MM.1S (cell line): ENCODE measurements around the gene GPSM1.

Experiments
- DNase-seq: peaks from one replicate; pipeline ENCODE4 v3.0.0-alpha.2; 2015
- H2AFZ ChIP-seq: fragments of 300-600 bp; sonication (generic); 2 replicates; pipeline ENCODE4 v1.6.0; 2016; ENCODE audit warnings: antibody characterized with exemption, low read length
- H3F3A ChIP-seq: fragments of 300-600 bp; sonication (generic); 2 replicates; pipeline ENCODE4 v1.6.1; 2016; ENCODE audit warnings: mild to moderate bottlenecking, antibody characterized with exemption, low read length, moderate library complexity, mixed read lengths; ENCODE audit not compliant: insufficient read depth
- H3K27ac ChIP-seq: fragments of 300-600 bp; sonication (generic); 2 replicates; pipeline ENCODE4 v1.5.1; 2016; ENCODE audit warnings: mild to moderate bottlenecking, low read length
- H3K27me3 ChIP-seq: fragments of 300-600 bp; sonication (generic); replicated peaks from 2 replicates; pipeline ENCODE4 v1.6.0; 2016; ENCODE audit warnings: low read length; ENCODE audit not compliant: insufficient read depth
- H3K36me3 ChIP-seq: fragments of 300-600 bp; sonication (generic); replicated peaks from 2 replicates; pipeline ENCODE4 v1.6.1; 2016; ENCODE audit warnings: mild to moderate bottlenecking, low read length, mixed read lengths; ENCODE audit not compliant: insufficient read depth
- H3K4me1 ChIP-seq: fragments of 300-600 bp; sonication (generic); 2 replicates; pipeline ENCODE4 v1.6.1; 2016; ENCODE audit warnings: low read length, mixed read lengths
- H3K4me2 ChIP-seq: fragments of 300-600 bp; sonication (generic); 2 replicates; pipeline ENCODE4 v1.6.0; 2016; ENCODE audit warnings: low read depth, low read length
- H3K4me3 ChIP-seq: fragments of 300-600 bp; sonication (generic); 2 replicates; pipeline ENCODE4 v1.5.1; 2016; ENCODE audit warnings: low read length, mixed read lengths
- H3K79me2 ChIP-seq: fragments of 300-600 bp; sonication (generic); 2 replicates; pipeline ENCODE4 v1.6.1; 2016; ENCODE audit warnings: mixed run types, low read length, mixed read lengths
- H3K9ac ChIP-seq: fragments of 300-600 bp; sonication (generic); 2 replicates; pipeline ENCODE4 v1.6.1; 2016; ENCODE audit warnings: low read length, mixed read lengths
- H3K9me2 ChIP-seq: fragments of 300-600 bp; sonication (generic); replicated peaks from 2 replicates; pipeline ENCODE4 v1.6.1; 2016; ENCODE audit warnings: mild to moderate bottlenecking, low read length, mixed read lengths; ENCODE audit not compliant: insufficient read depth
- H3K9me3 ChIP-seq: fragments of 300-600 bp; sonication (generic); replicated peaks from 2 replicates; pipeline ENCODE4 v1.6.1; 2016; ENCODE audit warnings: mild to moderate bottlenecking, low read length, mixed read lengths; ENCODE audit not compliant: insufficient read depth
- H4K20me1 ChIP-seq: fragments of 300-600 bp; sonication (generic); 2 replicates; pipeline ENCODE4 v1.6.1; 2016; ENCODE audit warnings: mild to moderate bottlenecking, low read length, moderate library complexity, mixed read lengths; ENCODE audit not compliant: insufficient read depth
- EZH2 ChIP-seq: fragments of 300-600 bp; sonication (generic); optimal IDR thresholded peaks from 2 replicates; pipeline ENCODE3; 2017; ENCODE audit warnings: low read depth, mild to moderate bottlenecking, antibody characterized with exemption, low read length, mixed read lengths
- EZH2phosphoT487 ChIP-seq: fragments of 300-600 bp; sonication (generic); IDR thresholded peaks from 2 replicates; pipeline ENCODE4 v1.6.1; 2018; ENCODE audit warnings: antibody characterized with exemption, low read length
- TF ChIP-seq, protein P1 (sequence below): fragments of 300-600 bp; sonication (generic); IDR thresholded peaks from 2 replicates; pipeline ENCODE4 v1.5.1; 2016; ENCODE audit warnings: antibody characterized with exemption, low read length, mixed read lengths

The GPSM1 gene

DNA sequence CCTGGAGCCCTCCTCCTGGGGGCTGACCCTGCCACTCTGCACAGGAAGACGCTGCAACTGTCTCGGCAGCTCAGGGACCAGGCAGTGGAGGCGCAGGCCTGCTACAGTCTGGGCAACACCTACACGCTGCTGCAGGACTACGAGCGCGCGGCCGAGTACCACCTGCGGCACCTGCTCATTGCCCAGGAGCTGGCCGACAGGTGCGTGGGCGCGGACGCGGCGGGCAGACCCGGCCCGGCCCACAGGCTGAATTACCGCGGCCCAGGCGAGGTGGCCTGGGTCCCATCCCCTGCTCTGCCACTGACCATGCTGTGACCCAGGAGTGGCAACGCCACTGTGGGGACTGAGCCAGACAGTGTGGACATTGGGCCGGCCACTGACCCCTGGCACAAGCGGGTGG, 11.2 kb downstream of the GPSM1 start:
- TF ChIP-seq EZH2phosphoT487 (no peak), EZH2 (no peak)
- TF ChIP-seq, protein P1, sequence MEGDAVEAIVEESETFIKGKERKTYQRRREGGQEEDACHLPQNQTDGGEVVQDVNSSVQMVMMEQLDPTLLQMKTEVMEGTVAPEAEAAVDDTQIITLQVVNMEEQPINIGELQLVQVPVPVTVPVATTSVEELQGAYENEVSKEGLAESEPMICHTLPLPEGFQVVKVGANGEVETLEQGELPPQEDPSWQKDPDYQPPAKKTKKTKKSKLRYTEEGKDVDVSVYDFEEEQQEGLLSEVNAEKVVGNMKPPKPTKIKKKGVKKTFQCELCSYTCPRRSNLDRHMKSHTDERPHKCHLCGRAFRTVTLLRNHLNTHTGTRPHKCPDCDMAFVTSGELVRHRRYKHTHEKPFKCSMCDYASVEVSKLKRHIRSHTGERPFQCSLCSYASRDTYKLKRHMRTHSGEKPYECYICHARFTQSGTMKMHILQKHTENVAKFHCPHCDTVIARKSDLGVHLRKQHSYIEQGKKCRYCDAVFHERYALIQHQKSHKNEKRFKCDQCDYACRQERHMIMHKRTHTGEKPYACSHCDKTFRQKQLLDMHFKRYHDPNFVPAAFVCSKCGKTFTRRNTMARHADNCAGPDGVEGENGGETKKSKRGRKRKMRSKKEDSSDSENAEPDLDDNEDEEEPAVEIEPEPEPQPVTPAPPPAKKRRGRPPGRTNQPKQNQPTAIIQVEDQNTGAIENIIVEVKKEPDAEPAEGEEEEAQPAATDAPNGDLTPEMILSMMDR, result no peak
- Histone ChIP-seq H3K36me3 (no peaks in the 10 kb centered on the region), H3F3A (no peaks in the 10 kb centered on the region), H3K4me3 (no peak overlapping the region), H2AFZ (no peak overlapping the region), H3K4me1 (no peaks in the 10 kb centered on the region), H4K20me1 (no peaks in the 10 kb centered on the region), H3K79me2 (no peaks in the 10 kb centered on the region), H3K9me2 (no peaks in the 10 kb centered on the region), H3K9ac (no peak overlapping the region), H3K4me2 (no peak overlapping the region), H3K9me3 (no peaks in the 10 kb centered on the region), H3K27ac (no peak overlapping the region), H3K27me3 (peaks cover 96% of the 10 kb centered on the region)
- DNase-seq, result no peak

DNA sequence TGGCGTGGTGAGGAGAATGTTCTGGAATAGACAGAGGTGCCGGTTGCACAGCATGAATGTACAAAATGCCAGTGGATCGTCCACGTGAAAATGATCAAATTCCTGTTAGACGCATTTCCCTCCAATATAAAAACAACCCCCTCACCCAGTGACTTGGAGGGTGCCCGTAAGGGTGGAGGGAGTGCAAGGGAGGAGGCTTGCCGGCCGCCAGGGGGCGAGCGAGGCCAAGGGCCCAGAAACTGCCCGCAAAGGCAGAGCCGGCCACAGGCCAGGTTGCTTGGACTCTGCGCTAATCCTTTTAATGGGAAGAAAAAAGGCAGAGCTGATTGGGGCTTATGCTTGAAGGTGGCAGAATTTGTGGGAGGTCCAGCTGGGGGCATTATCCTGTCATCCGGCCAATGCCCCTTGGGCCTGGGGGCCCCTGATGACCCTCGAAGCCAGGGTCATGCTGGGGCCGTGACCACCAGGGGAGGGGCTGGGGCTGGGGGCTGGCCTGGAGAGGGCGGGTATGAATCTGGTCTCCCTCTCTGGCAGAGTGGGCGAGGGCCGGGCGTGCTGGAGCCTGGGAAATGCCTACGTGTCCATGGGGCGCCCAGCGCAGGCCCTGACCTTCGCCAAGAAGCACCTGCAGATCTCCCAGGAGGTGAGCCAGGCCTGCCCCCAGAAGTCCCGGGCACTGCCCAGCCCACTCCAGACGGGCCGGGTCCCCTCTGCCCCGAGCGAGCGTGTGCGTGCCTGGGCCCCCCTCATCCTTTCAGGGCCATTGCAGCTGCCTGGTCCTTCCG, 12.0 kb downstream of the GPSM1 start:
- Histone ChIP-seq H3K79me2 (no peaks in the 10 kb centered on the region), H3K27me3 (peaks cover 94% of the 10 kb centered on the region), H3K9me2 (no peaks in the 10 kb centered on the region), H3K9me3 (no peaks in the 10 kb centered on the region), H4K20me1 (no peaks in the 10 kb centered on the region), H3K4me3 (no peak overlapping the region), H3K4me2 (no peak overlapping the region), H3K9ac (no peak overlapping the region), H3F3A (no peaks in the 10 kb centered on the region), H3K4me1 (no peaks in the 10 kb centered on the region), H3K36me3 (no peaks in the 10 kb centered on the region), H2AFZ (no peak overlapping the region), H3K27ac (no peak overlapping the region)
- TF ChIP-seq, protein P1, result peak; percentile 94
- no peak for TF ChIP-seq EZH2phosphoT487
- peak; percentile 55 for DNase-seq

DNA sequence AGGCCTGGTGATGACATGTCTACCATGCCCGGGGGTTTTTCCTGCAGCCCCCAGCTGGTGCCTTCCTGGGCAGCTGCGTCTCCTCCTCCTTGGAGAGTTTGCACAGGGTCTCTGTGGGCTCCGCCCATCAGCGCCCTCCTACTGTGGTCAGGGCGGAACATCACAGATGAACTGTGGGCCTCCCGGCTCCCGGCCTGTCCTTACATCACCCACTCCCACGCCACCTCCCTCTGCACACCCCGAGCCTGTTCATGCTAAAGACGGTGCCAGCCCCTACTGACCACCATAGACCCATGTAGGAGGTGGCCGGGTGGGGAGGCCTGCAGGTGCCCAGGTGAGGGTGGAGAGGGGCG, 12.6 kb downstream of the GPSM1 start:
- Histone ChIP-seq H3K27me3 (peaks cover 94% of the 10 kb centered on the region), H3K9me2 (no peaks in the 10 kb centered on the region), H3K4me1 (no peaks in the 10 kb centered on the region), H3K4me3 (no peak overlapping the region), H3K4me2 (no peak overlapping the region), H3K36me3 (no peaks in the 10 kb centered on the region), H2AFZ (no peak overlapping the region), H3K79me2 (no peaks in the 10 kb centered on the region), H3K9me3 (no peaks in the 10 kb centered on the region), H3K27ac (no peak overlapping the region), H3K9ac (no peak overlapping the region), H3F3A (no peaks in the 10 kb centered on the region), H4K20me1 (no peaks in the 10 kb centered on the region)
- TF ChIP-seq, protein P1, result no peak
- no peak for TF ChIP-seq EZH2
- TF ChIP-seq EZH2phosphoT487, result no peak
- DNase-seq, result no peak
